GM21423 (cell line): ENCODE data around the gene CASKIN1.

ENCODE experiments used
- ATAC-seq: cut with Tn5 transposase; IDR thresholded peaks from one replicate; pipeline ENCODE4 v1.9.1; 2021; ENCODE audit warnings: mild to moderate bottlenecking, moderate library complexity; ENCODE audit not compliant: unreplicated experiment

Gene CASKIN1

DNA sequence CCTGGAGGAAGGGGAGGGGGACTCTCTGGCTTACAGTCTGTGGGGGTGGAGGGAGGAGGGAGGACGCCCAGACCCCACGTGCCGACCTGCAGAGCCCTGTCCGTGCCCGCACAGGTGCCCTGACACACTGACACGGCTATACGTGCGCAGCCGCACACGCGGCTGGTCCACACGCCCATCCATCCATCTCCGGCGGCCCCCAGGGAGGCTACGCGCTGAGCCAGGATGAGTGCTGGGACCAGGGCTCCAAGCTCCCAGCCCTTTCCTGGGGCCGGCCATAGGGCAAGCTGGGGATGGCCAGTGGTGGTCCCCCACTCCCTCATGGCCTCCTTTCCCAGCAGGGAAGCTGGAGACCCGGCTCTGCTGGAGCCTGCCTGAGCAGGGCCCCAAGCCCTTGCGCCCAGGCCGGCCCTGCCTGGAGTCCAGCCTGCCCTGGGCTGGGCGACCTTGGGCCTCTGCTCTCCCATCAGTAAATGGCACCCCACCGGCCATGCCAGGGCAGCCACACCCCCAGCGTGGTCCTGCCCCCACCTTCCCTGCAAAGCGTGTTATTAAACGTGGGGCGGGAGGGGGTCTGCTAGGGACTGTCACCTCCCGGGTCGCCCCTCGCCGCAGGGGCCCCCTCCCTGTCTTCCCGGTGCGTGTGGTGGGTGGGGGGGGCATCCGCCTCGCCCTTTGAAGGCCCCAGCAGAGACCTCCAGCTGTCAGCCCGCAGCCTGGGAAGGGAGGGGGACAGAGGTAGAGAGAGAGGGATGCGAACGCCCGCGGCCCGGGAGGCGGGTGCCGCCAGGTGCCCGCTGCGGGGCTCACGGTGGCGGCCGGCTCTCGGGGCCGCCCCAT, 863 bp downstream of the CASKIN1 start:
- ATAC-seq: no peak

DNA sequence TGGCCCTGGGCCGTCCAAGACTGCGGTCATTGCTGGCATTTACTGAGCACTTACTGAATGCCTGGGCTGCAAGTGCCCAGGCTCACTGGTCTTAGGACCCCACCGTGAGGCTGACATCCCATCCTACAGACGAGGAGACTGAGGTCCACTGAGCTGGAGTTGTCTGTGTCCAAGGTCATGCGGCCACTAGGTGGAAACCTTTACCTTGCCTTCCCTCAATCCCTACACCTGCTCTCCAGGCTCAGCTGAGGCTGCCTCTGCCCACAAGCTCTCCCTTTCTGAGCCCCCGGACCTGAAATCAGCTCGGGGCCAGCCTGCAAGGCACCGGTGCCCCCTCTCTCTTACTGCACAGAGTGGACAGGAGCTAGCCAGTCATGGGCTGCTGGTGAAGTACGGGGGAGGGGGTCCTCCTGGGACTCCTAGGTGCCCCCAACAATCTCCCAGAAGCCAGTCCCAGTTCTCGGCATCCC, 1.5 kb downstream of the CASKIN1 start:
- ATAC-seq: no peak

DNA sequence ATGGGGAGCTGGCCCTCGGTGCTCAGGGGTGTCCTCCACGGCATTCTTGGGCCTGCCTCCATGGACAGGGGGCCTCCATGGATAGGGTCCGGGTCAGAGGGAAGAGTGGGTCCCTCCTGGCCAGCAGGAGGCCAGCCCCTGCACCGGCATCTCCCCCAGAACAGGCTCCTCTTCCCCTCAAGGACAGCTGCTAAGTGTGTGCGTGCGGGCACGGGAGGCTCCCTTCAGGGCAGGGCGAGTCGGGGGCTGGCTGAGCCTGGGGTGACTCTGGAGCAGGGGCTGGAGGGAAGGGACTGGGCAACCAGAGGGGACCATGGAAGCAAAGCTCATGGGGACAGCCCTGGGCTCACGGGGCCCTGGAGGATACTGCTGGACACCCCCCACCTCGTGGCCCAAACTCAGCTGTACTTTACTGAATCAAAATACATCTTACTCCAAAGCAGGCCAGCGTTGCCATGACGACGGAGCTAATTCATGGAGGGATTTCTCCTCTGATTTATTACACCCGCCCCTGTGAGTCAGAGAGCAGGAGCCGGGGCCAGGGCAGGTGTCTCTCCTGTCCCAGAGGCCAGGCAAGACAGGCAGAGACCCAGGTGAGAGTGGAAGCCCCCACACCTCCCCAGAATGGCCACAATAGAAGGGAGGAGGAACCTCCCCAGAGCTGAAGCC, 2.1 kb downstream of the CASKIN1 start:
- no peak for ATAC-seq

DNA sequence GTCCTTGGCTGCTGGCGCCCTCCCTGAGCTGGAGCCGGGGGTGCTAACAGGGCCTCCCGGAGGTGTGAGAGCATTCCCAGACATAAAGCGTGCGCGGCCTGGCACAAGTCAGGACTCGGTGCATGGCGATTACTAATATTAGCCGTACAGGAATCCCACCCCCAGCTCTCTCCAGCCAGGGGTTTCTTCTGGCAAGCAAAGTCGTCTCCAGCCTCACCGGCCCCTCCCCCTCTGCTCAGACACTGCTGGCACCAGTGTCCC, 5.0 kb downstream of the CASKIN1 start:
- ATAC-seq: no peak

DNA sequence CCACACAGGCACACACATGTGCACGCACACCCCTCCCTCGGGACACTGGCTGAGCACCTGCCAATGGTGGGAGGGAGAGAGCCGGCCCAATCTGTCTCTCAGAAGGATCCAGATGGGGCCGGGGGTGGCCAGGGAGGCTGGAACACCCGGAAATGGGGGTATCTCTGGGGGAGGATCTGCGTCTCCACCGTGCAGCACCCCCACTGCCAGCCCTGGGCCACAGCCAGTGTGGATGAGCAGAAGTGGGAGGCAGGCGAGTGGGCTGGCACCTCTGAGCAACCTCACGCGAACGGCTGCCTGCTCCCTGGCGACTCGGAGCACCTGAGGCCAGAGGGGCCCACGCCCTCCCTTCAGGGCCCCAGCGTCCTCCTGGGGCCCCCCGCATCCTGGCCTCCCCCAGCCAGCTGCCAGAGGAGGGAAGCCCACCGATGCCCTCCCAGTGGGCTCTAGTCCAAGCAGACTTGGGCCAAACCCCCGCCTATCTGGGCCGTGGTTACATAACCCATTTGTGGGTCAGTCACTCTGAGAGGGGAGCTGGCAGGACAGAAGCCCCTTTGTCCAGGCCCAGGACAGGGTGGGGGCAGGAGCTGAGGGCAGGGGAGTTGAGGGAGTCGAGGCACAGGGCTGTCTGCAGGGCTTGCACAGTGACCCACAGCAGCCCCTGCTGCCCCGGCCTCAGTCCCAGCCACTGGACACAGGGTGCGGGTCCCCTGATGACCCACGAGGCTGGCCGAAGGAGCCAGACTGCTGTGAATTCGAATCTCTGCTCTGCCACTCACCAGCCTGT, 5.6 kb downstream of the CASKIN1 start:
- ATAC-seq: no peak

DNA sequence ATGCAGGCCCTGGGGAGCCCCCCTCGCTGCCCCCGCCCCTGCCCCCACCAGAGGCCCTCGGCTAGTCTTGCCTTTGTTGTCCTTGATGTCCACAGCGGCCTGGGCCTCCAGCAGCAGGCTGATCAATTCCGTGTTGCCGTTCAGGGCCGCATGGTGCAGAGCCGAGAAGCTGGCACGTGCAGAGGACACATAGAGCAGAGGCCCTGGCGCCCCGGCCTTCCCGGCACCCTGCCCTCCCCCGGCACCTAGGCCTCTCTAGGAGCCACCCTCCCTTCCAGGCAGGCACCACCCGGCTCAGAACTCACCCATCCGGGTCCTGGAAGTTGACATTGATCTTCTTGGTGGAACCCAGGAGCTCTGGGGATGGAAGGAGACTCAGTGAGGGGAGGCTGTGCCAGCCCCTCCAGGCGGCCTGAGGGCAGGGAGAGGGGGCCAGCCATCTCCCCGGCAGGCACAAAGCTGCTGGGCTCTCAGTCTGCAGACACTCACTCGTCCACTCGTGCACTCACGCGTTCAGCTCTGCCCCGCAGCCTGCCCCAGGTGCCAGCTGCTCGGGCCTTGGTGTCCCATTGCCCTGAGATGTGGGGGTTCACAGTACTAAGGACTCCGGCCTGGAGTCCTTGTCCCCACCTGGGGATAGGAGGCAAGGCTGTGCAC, 6.3 kb downstream of the CASKIN1 start:
- no peak for ATAC-seq

DNA sequence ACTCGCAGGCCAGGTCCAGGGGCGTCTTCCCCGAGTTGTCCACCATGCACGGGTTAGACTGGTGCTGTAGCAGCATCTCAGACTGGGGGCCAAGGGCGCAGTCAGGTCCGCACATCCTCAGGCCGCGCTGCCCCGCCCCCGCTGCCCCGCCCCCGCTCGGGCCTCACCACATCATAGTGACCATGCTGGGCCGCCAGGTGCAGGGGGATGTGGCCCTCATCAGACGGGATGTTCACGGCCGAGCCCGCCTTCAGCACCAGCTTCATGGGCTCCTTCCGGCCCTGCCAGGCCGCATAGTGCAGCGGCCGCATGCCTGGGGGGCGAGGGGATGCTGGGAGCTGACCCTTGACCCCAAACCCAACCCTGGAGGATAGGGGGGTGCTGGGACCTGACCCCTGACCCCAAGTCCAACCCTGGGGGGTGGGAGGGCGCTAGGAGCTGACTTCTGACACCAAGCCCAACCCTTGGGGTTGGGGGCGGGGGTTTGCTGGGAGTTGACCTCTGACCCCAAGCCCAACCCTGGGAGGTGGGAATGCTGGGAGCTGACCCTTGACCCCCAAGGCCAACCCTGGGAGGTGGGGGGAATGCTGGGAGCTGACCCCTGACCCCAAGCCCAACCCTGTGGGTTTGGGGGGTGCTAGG, 7.0 kb downstream of the CASKIN1 start:
- no peak for ATAC-seq

DNA sequence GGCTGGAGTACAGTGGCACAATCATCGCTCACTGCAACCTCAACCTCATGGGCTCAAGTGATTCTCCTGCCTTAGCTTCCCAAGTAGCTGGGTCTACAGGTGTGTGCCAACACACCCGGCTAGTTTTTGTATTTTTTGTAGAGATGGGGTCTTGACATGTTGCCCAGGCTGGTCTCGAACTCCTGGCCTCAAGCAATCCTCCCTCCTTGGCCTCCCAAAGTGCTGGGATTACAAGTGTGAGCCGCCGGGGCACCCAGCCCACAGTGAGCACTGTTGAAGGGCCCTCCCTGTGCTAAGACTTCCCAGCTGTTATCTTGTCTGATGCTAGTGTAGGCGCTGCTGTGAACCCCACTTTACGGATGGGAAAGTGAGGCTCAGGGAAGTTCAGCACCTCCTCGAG, 8.0 kb downstream of the CASKIN1 start:
- ATAC-seq: no peak

DNA sequence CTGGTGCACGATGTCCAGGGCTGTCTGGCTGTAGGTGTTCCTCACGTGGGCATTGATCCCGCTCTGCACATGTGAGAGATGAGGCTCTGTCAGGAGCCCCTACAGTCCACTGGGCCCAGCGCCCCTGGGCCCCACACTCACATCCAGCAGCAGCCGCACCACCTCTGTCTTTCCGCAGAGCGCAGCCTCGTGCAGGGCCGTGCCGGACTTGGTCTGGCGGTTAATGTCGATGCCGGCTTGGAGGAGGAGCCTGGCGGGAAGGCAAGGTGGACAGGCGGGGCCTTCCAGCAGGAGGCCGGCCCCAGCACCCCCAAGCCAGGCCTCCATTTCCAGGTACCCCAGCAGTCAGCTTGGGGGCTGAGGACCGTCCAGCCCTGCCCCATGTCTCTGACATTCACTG, 9.2 kb downstream of the CASKIN1 start:
- ATAC-seq: no peak

DNA sequence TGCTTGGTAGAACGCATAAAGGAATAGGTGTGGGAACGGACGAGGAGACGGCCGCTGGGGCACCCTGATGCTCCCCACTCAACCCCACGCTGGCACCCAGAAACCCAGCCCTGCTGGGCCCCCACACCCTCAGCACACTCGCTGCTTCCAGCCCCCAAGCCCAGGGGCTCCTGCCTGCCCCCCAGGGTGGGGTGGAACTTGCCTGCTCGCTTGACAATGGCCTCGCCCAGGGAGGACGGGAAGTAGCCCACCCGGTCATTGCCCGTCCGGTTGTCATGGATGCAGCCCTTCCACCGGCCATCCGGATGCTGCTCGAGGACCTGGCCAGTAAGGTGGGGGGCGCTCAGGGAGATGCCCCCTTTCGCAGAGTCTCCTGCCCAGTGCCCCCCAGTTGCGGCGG, 9.9 kb downstream of the CASKIN1 start:
- no peak for ATAC-seq

DNA sequence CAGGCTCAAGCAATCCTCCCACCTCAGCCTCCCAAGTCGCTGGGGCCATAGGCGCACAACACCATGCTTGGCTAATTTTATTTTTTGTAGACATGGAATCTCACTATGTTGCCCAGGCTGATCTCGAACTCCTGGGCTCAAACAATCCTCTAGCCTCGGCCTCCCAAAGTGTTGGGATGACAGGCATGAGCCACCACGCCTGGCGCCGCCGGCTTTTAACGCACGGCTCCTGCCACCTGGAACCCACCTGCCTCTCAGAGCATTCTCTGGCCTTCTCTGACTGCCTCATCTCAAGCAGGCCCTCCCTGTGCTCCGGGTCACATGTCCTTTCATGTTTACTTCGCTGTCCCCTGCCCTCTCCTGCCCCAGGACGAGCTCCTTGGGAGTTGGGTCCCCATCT, 10.3 kb downstream of the CASKIN1 start:
- no peak for ATAC-seq

DNA sequence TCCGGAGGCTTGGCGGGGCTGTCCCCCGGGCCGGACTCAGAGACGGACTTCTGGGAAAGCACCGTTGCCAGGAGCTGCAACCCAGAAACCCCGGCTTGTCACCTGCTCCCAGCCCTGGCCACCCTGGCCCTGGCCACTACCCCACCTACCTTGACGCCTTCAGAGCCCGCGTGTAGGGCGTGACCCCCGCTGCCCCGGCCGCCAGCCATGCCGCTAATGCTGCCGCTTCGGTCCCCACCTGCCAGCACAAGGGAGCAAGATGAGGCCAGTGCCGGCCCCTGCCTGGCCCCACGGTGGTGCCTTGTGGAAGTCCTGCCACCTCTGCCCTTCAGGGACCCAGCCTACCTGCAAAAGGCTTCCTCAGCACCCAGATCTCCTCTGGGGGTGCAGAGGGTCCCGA, 11.4 kb downstream of the CASKIN1 start:
- ATAC-seq: no peak

DNA sequence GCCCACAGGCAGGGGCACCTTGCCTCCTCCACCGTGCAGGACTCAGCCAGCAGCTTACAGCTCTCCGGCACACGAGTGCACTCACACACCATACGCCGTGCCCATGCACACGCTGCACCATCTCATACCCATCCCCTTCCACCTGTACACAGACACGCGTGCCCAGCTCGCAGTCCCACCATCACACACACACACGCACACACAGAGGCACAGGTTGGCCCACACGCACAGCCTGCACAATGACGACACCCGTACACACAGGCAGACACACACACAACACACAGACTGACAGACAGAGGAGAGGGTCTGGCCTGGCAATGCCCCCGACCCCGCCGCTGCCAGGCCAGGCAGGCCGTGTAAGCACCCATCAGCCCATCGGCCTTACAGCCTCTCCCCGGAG, 12.1 kb downstream of the CASKIN1 start:
- no peak for ATAC-seq

DNA sequence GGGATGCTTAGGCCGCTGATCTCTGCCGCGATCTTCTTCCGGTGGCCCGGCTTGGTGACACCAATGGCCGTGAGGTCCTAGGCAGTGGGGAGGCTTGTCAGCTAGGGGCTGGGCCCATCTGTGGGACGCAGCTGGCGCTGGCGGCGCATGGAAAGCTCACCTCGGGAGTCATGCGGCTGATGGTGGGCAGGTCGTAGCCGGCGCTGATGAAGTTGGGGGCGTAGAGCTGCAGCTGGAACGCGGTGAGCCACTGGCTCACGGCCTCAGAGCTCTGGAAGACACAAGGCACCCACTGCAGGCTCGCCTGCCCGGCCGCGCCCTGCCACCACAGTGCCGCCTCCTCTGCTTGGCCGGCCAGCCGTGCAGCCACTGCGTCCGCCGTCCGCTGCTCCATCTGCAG, 12.7 kb downstream of the CASKIN1 start:
- ATAC-seq: no peak

DNA sequence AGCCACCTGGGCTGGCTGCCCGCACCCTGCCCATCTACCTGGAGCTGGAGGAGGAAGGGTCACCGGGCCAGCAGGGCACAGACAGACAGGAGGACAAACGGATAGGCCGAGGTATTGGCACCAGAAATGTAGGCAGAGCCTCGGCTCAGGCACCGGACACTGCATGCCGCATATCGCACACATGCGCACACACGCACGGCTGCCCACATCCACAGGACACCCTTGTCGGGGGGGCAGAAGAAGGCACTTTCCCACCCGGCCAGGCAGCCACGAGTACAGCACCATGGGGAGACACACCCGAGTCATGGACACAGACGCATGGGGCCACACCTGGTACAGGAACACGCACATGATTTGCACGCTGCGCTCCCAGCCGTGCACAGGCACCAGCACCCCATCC, 14.5 kb downstream of the CASKIN1 start:
- no peak for ATAC-seq

DNA sequence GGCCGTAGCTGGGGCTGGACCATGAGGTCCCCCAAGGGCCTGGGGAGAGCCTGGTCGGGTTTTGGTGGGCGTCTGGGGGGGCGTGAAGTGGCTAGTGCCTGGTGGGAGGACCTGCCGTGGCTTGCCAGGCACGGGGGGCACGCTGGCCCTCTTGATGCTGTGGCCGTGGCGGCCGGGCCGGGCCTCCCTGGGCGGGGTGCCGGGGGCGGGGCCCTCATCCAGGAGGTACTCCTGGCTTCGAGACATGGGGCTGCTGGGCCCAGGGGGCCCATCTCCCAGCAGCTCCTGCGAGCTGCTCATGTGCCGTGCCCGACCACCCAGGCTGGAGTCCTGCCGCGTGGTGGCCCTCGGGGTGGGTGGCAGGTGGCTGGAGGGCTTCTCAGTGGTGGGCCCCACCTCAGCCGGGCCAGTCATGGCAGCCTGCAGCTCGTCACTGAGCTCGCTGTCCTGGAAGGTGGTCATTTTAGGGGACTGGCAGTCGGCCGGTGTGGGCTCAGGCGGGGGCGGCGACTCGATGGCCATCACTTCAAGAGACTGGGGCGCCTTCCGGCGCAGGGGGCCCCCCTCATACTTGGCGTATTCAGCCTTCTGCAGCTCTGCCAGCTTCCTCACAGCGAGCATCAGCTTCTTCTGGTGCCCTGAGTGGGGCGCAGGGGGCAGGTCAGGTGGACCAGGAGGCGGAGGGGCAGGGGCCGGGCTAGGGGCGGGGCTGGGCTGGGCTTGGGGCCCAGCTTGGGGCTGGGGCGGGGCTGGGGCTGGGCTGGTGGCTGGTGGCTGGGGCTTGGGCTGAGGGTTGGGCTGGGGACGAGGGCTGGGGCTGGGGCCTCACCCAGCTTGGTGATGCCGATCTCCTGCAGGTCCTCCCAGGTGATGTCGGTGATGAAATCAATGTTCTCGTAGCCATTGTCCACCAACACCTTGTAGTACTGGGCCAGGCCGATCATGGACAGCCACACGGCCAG, 15.2 kb downstream of the CASKIN1 start:
- no peak for ATAC-seq

DNA sequence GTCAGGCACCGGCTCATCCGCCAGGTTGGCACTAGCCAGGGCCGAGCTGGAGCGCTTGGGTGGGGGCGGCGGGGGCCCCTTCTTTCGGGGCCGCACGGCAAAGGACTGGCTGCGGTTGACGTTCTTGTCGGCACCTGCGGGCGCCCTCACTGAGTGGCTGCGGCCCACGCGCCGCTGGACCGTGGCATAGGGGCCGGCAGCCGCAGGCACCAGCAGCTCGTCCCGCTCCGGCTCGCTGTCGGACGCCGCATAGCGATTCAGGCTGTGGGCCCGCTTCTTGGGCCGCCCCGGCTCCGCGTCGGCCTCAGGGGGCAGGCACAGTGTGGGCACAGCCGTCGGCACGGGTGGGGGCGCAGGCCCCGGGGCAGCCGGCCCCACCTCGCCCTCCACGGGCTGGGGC, 15.9 kb downstream of the CASKIN1 start:
- no peak for ATAC-seq

DNA sequence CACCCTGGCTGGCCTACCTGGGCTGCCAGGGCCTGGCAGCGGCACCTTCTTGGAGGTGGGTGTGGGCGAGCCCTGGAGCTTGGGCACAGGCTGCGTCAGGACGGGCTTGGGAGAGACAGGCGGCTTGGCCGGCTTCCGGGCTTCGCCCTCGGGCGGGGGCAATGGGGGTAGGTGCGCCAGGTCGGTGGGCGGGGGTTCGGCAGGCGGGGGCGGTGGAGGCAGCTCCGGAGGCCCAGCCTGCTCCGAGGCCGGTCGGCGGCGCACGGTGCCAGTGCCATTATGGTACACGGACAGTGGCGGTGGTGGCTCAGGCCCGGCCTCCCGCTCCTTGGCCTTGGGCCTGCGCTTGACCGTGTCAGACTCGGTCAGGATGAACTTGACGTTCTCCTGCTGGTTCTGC, 16.8 kb downstream of the CASKIN1 start:
- ATAC-seq: no peak

DNA sequence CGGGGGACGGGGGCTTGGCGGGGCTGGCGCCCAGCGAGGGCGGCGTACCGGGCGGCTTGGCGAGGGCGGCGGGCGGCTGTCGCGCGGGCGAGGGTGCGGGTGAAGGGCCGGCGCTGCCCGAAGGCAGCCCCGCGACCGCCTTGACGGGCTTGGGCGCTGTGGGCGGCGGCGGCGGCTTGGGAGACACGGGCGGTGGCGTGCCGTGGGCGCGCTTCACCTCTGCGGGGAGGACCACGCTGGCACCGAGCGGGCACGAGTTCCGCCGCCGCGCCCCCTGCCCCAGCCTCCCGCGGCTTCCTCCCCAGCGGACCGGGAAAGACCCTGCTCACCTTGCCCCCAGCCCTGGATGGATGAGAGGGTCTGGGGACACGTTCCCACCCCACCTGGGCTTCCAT, 17.3 kb downstream of the CASKIN1 start:
- no peak for ATAC-seq
